ENCODE results near the gene SRGAP3. TPM values are rescaled to one million over a fixed set of nuclear protein-coding genes. Genes with fewer than 3 reads are reported as not detected.

SRGAP3 gene
- total RNA-seq, 1 donor from 2014 or later, result 10.1 TPM

DNA sequence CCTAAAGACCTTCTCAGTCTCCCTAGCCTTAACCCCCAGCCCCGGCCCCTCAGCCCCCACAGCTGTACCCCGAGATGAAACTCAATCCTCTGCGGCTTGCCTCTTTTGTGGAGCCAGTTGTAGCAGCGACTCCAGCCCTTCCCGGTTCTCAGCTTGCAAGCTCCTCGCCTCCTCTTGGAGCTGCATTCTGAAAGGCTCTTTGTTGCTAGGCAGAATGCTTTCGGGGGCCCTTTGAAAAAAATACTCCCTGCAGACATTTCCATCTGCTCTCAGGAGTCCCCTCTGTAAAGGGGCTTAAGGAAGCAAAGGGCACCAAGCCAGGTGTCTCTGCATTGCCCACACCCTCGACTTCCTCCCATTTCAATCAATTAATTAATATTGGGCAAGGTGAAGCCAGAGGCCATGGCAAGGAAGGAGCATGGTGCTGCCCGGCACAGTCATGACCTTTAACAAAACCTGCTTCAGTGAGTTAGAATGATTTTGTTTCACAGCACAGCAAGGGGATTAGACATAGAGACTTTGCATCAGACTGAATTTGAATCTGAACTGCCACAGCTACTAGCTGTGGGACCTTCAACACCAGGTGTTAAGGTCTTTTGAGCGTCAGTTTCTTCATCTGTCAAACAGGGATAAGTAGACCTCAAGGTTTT, 65.5 kb downstream of the SRGAP3 start:
- no peak for DNase-seq (ENCODE audit: low spot score)
- intact Hi-C loops (cut with DNase I), result no loop called here

DNA sequence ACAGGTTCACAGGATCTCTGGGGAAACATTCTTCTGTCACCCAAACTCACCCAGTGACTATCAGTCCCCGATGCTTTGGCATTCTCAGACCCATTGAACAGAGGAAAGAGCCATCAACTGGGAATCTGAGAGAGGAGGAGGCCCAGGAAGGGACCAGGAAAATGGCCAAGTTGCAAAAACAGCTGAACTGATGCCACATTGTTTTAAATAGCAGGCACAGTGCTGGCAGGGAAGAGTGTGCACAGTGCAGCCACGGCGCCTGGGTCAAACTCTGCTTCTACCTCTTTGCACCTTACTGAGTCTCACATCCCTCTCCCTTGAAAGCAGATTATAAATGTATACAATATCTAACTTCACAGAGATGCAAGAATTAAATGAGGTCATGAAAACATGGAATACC, 66.4 kb downstream of the SRGAP3 start:
- no peak for DNase-seq (ENCODE audit: low spot score)
- intact Hi-C loops (cut with DNase I), result no loop called here

GRCh38 chr3:9180764-9181117, 68.7 kb downstream of the SRGAP3 start:
- no peak for DNase-seq (ENCODE audit: low spot score)
- intact Hi-C loops (cut with DNase I), result no loop called here

DNA sequence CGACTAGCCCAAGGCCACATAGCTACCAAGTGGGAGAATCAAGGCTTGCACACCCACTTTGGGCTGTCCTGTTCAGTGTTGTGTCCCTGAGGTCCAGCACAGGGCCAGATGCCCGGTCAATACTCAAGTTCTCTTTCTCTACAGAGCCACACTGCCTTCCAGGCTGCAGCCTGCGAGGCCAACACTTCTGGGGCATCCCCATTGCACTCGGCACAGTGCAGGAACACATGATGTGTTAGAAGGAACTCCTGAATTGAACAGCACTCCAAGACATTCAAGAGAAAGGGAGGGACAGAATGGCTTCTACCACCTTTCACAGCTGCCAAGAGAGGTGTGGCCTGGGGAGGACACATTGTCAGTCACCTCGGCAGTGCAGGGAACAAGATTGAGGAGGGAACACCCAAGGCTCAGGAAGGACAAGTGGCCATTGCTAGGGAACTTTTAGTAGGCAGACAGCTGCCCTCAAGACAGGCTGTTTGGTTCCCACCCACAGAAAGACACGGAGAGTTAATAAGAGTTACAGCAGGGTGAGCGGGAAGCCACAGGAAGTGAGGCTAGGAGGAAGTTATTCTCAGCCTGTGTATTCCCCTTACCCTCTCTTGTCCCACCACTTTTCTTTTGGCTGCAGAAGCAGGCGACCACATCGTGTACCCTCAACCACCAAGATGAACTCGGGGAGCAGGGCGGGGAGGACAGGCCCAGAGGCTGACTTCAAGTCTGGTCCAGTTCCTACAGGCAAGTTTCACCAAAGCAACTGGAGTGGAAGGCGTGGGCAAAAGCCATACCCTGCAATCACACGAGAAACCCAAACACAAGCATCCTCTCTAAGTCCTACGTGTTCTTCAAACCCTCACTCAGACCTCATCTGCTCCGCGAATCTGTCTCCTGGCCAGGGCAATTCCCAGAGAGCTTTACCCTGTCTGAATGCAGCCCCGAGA, 69.4 kb downstream of the SRGAP3 start:
- intact Hi-C loops (cut with DNase I), result no loop called here
- DNase-seq (ENCODE audit: low spot score), result no peak

GRCh38 chr3:9178697-9179096, 70.7 kb downstream of the SRGAP3 start:
- intact Hi-C loops (cut with DNase I), result no loop called here
- no peak for DNase-seq (ENCODE audit: low spot score)

- intact Hi-C loops (cut with DNase I), result no loop called here
- no peak for DNase-seq (ENCODE audit: low spot score)
Observed at GRCh38 chr3:9175421-9175820, 74.0 kb downstream of the SRGAP3 start.

DNA sequence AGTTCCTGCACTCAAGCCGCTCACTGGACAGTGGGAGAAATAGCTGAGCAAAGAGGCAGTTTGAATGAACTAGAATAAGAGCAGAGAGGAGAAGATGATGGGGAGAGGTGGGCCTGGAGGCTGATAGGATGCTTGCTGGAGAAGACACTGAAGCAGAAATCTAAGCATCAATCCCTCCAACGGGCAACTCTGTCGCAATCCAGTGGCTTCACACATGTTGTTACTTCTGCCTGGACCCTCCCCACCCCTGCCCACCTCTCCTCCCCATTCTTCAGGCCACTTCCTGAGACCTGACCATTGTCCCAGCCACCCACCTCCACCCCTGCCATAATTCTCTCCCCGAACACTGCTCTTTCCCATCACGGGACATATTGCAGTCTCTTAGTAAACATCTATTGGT, 76.0 kb downstream of the SRGAP3 start:
- DNase-seq (ENCODE audit: low spot score), result peak; percentile 49
- intact Hi-C loops (cut with DNase I), result no loop called here

DNA sequence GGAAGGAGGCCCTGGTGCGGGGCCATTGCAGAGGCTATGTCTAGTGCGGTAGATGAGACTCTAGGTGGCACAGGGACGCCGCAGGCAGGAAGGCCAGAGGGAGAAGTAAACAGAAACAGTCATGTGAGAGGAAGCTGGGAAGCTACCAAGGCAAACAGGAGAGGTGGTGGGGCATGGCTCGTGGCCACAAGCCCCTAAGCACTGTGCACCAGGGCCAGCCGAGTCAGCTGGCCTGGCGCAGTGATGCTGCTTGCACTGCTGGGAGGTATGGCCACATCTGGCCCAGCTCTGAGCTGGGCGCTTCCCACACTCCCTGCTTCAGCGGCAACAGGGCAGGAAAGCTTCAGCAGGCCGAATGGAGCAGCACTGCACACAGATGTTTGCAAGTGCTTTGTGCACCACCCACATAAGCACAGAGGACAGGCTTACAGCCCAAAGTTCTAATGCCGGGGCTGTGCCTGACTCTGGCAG, 76.6 kb downstream of the SRGAP3 start:
- DNase-seq (ENCODE audit: low spot score), result peak; percentile 68
- intact Hi-C loops (cut with DNase I), result no loop called here

- intact Hi-C loops (cut with DNase I), result no loop called here
- DNase-seq (ENCODE audit: low spot score), result no peak
Observed at GRCh38 chr3:9170851-9171160, 78.6 kb downstream of the SRGAP3 start.

DNA sequence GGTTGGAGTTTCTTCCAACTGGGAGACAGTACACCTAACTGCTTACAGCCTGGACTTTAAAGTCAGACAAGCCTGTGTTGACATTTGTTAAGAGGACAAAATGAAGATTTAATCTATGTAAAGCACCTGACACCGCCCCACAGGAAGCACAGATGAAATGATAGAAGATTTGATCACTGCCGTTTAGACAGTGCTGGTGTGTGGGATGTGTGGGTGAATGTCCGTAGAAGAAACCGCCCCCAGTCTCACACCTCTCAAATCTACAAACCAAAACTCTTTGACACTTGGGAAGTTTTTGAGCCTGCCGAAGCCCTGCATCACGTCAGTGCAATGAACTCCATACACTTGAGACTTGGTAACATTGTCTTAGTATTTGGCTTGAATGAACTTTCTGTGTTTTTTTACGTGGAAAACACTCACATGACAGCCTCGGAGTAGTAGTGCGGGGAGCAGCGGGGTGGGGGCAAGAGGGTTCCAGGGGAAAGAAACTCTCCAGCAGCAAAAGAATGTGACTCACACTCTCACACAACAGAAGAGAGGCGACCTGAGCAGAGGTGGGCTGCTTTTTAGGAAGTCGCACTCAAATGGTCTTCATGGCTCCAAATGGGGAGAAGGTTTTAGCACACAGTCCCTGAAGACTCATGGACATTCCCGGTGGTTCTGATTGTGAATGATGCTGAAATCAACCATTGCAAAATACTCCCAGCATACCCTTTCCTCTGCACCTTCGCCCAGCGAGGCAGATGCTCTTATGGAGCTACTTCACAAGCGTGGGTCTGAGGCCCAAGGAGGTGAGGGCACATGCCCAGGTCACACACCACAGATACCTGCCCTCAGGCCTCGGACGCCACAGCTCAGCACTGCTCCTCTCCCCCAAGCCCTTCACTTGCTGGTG, 79.2 kb downstream of the SRGAP3 start:
- DNase-seq (ENCODE audit: low spot score), result no peak
- intact Hi-C loops (cut with DNase I), result no loop called here

GRCh38 chr3:9169326-9169725, 80.1 kb downstream of the SRGAP3 start:
- no peak for DNase-seq (ENCODE audit: low spot score)
- intact Hi-C loops (cut with DNase I), result no loop called here

GRCh38 chr3:9168241-9168741, 81.2 kb downstream of the SRGAP3 start:
- no peak for DNase-seq (ENCODE audit: low spot score)
- intact Hi-C loops (cut with DNase I), result no loop called here

- no peak for DNase-seq (ENCODE audit: low spot score)
- intact Hi-C loops (cut with DNase I), result no loop called here
Observed at GRCh38 chr3:9167222-9167621, 82.2 kb downstream of the SRGAP3 start.

DNA sequence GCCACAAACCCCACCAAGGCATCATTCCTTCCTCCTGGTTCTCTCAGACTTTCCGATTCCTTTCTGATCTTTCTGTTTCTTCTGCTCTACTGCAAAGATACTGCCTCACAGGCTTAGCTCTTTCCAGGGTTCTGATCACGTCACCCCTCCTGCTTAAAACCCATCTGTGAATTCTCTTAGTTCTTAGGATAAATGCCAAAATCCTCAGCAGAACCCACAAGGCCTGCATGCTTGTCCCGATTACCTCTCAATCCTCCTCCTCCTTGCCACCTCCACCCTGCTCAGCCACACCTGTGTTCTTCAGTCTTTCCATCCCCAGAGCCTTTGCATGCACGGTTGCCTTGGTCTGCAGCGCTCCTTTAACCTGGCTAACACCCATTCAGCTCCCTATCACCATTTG, 84.0 kb downstream of the SRGAP3 start:
- intact Hi-C loops (cut with DNase I), result no loop called here
- no peak for DNase-seq (ENCODE audit: low spot score)

DNA sequence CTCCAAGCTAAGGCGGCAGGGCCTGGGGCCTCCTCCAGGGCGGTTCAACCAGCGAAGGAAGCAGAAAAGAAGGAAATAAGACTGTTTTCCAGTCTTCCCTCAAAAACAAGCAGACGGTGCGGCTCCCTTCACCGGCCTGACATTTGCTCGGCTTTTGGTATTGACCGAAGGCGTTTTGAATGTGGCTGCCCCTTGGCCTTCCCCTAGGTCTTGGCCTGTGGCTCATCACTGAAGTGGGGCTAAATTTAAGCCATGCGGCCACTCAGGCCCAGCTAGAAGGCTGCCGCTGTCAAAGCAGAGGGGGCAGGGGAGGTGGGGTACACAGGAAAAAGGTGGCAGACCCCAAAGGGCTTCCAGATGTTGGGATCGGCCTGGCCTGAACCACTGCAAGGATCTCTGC, 86.2 kb downstream of the SRGAP3 start:
- no peak for DNase-seq (ENCODE audit: low spot score)

GRCh38 chr3:9161811-9162210, 87.6 kb downstream of the SRGAP3 start:
- intact Hi-C loops (cut with DNase I), result no loop called here
- no peak for DNase-seq (ENCODE audit: low spot score)

More for the DNA sequence above, 86.2 kb downstream of the SRGAP3 start:
- intact Hi-C loops (cut with DNase I), result no loop called here

DNA sequence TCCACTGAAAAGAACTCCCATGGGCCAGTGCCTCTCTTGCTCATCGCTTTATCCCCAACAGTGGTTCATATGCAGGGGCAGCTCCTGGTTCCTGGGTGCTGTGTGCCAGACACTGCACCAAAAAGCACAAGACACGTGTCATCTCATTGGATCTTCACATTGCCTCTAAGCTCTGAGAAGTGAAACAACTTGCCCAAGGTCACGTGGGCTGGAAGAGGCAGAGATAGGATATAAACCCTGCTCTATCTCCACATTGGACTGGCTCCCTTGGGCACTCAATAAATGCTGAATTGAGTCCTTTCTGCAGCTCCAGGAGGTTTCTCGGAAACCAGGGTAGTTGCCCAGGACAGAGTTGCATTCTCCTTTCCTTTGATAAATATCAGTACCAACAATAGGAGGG, 88.1 kb downstream of the SRGAP3 start:
- intact Hi-C loops (cut with DNase I), result no loop called here
- DNase-seq (ENCODE audit: low spot score), result no peak

- DNase-seq (ENCODE audit: low spot score), result no peak
- intact Hi-C loops (cut with DNase I), result no loop called here
Observed at GRCh38 chr3:9158865-9159630, 90.4 kb downstream of the SRGAP3 start.

GRCh38 chr3:9157651-9158362, 91.6 kb downstream of the SRGAP3 start:
- intact Hi-C loops (cut with DNase I), result no loop called here
- no peak for DNase-seq (ENCODE audit: low spot score)
